WTC11 (cell line): Measurements from ENCODE around the gene ANKZF1. TPM values are rescaled to one million over a fixed set of nuclear protein-coding genes. Genes with fewer than 3 reads are reported as not detected.

Experiments used
- CBFB ChIP-seq: sonication (generic); formaldehyde crosslinking; IDR thresholded peaks from 2 replicates; pipeline ENCODE4 v1.8.1; 2022; ENCODE audit warnings: mild to moderate bottlenecking, low read depth, missing genetic modification reagents
- CREB1 ChIP-seq: sonication (generic); formaldehyde crosslinking; IDR thresholded peaks from 2 replicates; pipeline ENCODE4 v1.8.0; 2023; ENCODE audit warnings: mild to moderate bottlenecking, missing genetic modification reagents
- ELF4 ChIP-seq: sonication (generic); formaldehyde crosslinking; IDR thresholded peaks from 2 replicates; pipeline ENCODE4 v1.8.1; 2022; ENCODE audit warnings: low read depth, mild to moderate bottlenecking, moderate library complexity, missing genetic modification reagents
- ESRRA ChIP-seq: sonication (generic); formaldehyde crosslinking; IDR thresholded peaks from 2 replicates; pipeline ENCODE4 v1.8.1; 2022; ENCODE audit warnings: mild to moderate bottlenecking, missing genetic modification reagents, borderline replicate concordance
- ETV6 ChIP-seq: sonication (generic); formaldehyde crosslinking; IDR thresholded peaks from 2 replicates; pipeline ENCODE4 v1.8.1; 2022; ENCODE audit warnings: mild to moderate bottlenecking, missing genetic modification reagents
- GRHL2 ChIP-seq: fragments of 250-450 bp; sonication (Bioruptor Pico); IDR thresholded peaks from 2 replicates; pipeline ENCODE4 v1.8.0; 2022; ENCODE audit warnings: mild to moderate bottlenecking, moderate library complexity; ENCODE audit not compliant: insufficient replicate concordance, severe bottlenecking
- GTF2I ChIP-seq: fragments of 250-450 bp; sonication (Bioruptor Pico); conservative IDR thresholded peaks from 2 replicates; pipeline ENCODE4 v1.4.0; 2021; ENCODE audit warnings: mild to moderate bottlenecking
- HMGA2 ChIP-seq: fragments of 250-450 bp; sonication (Bioruptor Pico); IDR thresholded peaks from 2 replicates; pipeline ENCODE4 v1.4.0; 2021; ENCODE audit warnings: mild to moderate bottlenecking, moderate library complexity
- JUN ChIP-seq: sonication (generic); formaldehyde crosslinking; IDR thresholded peaks from 2 replicates; pipeline ENCODE4 v1.8.0; 2023; ENCODE audit warnings: mild to moderate bottlenecking, missing genetic modification reagents
- NR2C2 ChIP-seq: sonication (generic); formaldehyde crosslinking; IDR thresholded peaks from 2 replicates; pipeline ENCODE4 v1.8.0; 2022; ENCODE audit warnings: mild to moderate bottlenecking, missing genetic modification reagents
- NR3C1 ChIP-seq: sonication (generic); formaldehyde crosslinking; conservative IDR thresholded peaks from 2 replicates; pipeline ENCODE4 v1.8.1; 2023; ENCODE audit warnings: low read depth, mild to moderate bottlenecking, missing genetic modification reagents
- RELA ChIP-seq: sonication (generic); formaldehyde crosslinking; IDR thresholded peaks from 2 replicates; pipeline ENCODE4 v1.8.1; 2022; ENCODE audit warnings: missing genetic modification reagents, mild to moderate bottlenecking, borderline replicate concordance
- SP1 ChIP-seq: sonication (generic); formaldehyde crosslinking; conservative IDR thresholded peaks from 2 replicates; pipeline ENCODE4 v1.8.1; 2022; ENCODE audit warnings: missing genetic modification reagents
- TEAD1 ChIP-seq: sonication (generic); formaldehyde crosslinking; IDR thresholded peaks from 2 replicates; pipeline ENCODE4 v1.8.0; 2022; ENCODE audit warnings: mild to moderate bottlenecking, missing genetic modification reagents
- TEAD4 ChIP-seq: sonication (generic); formaldehyde crosslinking; IDR thresholded peaks from 2 replicates; pipeline ENCODE4 v1.8.0; 2022; ENCODE audit warnings: mild to moderate bottlenecking, missing genetic modification reagents
- TP53 ChIP-seq: sonication (generic); formaldehyde crosslinking; IDR thresholded peaks from 2 replicates; pipeline ENCODE4 v1.8.1; 2023; ENCODE audit warnings: mild to moderate bottlenecking, missing genetic modification reagents
- ZNF121 ChIP-seq: sonication (generic); formaldehyde crosslinking; IDR thresholded peaks from 2 replicates; pipeline ENCODE4 v1.8.0; 2023; ENCODE audit warnings: missing genetic modification reagents
- ZNF219 ChIP-seq: sonication (generic); formaldehyde crosslinking; IDR thresholded peaks from 2 replicates; pipeline ENCODE4 v1.8.0; 2023; ENCODE audit warnings: missing genetic modification reagents, mild to moderate bottlenecking, borderline replicate concordance
- ZNF317 ChIP-seq: sonication (generic); formaldehyde crosslinking; IDR thresholded peaks from 2 replicates; pipeline ENCODE4 v1.8.1; 2023; ENCODE audit warnings: low read depth, mild to moderate bottlenecking, moderate library complexity, missing genetic modification reagents, borderline replicate concordance
- ZNF396 ChIP-seq: fragments of 250-450 bp; sonication (Bioruptor Pico); IDR thresholded peaks from 2 replicates; pipeline ENCODE4 v1.8.0; 2021; ENCODE audit warnings: mild to moderate bottlenecking, moderate library complexity, borderline replicate concordance
- ZNF671 ChIP-seq: fragments of 250-450 bp; sonication (Bioruptor Pico); IDR thresholded peaks from 2 replicates; pipeline ENCODE4 v1.8.0; 2021; ENCODE audit warnings: mild to moderate bottlenecking
- total RNA-seq: library from RNA; stranded (reverse); gene quantifications from 3 replicates; pipeline ENCODE4 v1.2.3, GENCODE V29; 2021
- TF ChIP-seq, protein P1 (sequence below): fragments of 200-600 bp; IDR thresholded peaks from 2 replicates; pipeline ENCODE4 v1.8.0; 2022; ENCODE audit warnings: antibody characterized with exemption
- TF ChIP-seq, protein P2 (sequence below): sonication (generic); formaldehyde crosslinking; IDR thresholded peaks from 2 replicates; pipeline ENCODE4 v1.8.0; 2022; ENCODE audit warnings: missing genetic modification reagents
- TF ChIP-seq, protein P3 (sequence below): sonication (generic); formaldehyde crosslinking; IDR thresholded peaks from 2 replicates; pipeline ENCODE4 v1.8.0; 2022; ENCODE audit warnings: mild to moderate bottlenecking, missing genetic modification reagents
- TF ChIP-seq, protein P4 (sequence below): sonication (generic); formaldehyde crosslinking; IDR thresholded peaks from 2 replicates; pipeline ENCODE4 v1.8.1; 2022; ENCODE audit warnings: mild to moderate bottlenecking, missing genetic modification reagents, moderate library complexity, borderline replicate concordance
- TF ChIP-seq, protein P5 (sequence below): sonication (generic); formaldehyde crosslinking; IDR thresholded peaks from 2 replicates; pipeline ENCODE4 v1.8.1; 2023; ENCODE audit warnings: mild to moderate bottlenecking, missing genetic modification reagents, borderline replicate concordance
- TF ChIP-seq, protein P6 (sequence below): fragments of 250-450 bp; sonication (Bioruptor Pico); IDR thresholded peaks from 2 replicates; pipeline ENCODE4 v1.9.0; 2021; ENCODE audit warnings: mild to moderate bottlenecking

The ANKZF1 gene
- total RNA-seq, 1 experiment from 2014 or later, result 70.4 TPM

DNA sequence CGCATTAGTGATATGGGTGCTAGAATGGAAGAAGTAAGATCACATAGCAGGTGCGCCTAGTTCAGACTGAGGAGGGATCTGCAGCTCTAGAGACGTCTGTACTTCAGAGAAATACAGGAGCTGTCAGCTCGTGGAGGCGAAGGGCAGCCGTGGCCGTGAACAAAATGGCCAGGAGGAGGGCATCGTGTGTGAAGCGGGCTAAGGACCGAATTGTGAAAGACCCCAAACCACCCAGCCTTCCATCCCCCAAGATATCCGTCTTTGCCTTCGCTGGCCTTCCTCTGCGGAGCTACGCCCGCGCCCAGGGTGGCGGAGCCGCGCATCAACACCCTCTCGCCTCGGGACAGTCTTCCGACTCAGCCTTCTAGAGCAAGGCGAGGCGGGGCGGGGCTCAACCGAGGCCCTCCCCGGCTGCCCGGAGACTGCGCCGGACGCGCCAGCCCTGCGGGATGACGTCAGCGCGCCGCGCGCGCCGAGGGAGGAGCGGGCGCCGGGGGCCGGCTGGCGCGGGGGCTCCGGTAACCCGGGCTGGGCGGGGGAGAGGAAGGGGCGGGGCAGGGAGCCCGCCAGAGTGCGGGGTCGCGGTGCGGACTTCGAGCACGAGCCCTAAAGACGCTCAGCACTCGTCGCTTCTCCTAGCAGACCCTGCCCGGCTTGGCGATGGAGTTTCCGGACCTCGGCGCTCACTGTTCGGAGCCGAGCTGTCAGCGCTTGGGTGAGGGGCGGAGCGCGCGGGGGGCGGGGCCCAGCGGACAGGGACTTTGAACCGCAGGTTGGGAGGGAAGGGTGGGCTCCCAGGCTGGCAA is 23.1 kb upstream of the ANKZF1 start, which contains the start of gene ZFAND2B (continued):
- TF ChIP-seq ELF4 (CRISPR knock-in tag) (no peak), CBFB (no peak), ETV6 (CRISPR knock-in tag) (peak; percentile 37), ZNF671 (CRISPR knock-in tag) (no peak), ESRRA (CRISPR knock-in tag) (no peak), ZNF396 (CRISPR knock-in tag) (no peak), CREB1 (CRISPR knock-in tag) (no peak), NR2C2 (CRISPR knock-in tag) (no peak), TP53 (CRISPR knock-in tag) (no peak), GRHL2 (no peak), ZNF121 (no peak), SP1 (CRISPR knock-in tag) (peak; percentile 40), TEAD1 (peak; percentile 68; the same call in 1 of the 2 replicates), ZNF219 (CRISPR knock-in tag) (no peak), ZNF317 (CRISPR knock-in tag) (no peak), RELA (no peak), HMGA2 (CRISPR knock-in tag) (no peak), GTF2I (no peak), JUN (CRISPR knock-in tag) (no peak), NR3C1 (CRISPR knock-in tag) (no peak), TEAD4 (CRISPR knock-in tag) (no peak)
- TF ChIP-seq, protein P1, sequence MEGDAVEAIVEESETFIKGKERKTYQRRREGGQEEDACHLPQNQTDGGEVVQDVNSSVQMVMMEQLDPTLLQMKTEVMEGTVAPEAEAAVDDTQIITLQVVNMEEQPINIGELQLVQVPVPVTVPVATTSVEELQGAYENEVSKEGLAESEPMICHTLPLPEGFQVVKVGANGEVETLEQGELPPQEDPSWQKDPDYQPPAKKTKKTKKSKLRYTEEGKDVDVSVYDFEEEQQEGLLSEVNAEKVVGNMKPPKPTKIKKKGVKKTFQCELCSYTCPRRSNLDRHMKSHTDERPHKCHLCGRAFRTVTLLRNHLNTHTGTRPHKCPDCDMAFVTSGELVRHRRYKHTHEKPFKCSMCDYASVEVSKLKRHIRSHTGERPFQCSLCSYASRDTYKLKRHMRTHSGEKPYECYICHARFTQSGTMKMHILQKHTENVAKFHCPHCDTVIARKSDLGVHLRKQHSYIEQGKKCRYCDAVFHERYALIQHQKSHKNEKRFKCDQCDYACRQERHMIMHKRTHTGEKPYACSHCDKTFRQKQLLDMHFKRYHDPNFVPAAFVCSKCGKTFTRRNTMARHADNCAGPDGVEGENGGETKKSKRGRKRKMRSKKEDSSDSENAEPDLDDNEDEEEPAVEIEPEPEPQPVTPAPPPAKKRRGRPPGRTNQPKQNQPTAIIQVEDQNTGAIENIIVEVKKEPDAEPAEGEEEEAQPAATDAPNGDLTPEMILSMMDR, result no peak
- TF ChIP-seq, protein P2, sequence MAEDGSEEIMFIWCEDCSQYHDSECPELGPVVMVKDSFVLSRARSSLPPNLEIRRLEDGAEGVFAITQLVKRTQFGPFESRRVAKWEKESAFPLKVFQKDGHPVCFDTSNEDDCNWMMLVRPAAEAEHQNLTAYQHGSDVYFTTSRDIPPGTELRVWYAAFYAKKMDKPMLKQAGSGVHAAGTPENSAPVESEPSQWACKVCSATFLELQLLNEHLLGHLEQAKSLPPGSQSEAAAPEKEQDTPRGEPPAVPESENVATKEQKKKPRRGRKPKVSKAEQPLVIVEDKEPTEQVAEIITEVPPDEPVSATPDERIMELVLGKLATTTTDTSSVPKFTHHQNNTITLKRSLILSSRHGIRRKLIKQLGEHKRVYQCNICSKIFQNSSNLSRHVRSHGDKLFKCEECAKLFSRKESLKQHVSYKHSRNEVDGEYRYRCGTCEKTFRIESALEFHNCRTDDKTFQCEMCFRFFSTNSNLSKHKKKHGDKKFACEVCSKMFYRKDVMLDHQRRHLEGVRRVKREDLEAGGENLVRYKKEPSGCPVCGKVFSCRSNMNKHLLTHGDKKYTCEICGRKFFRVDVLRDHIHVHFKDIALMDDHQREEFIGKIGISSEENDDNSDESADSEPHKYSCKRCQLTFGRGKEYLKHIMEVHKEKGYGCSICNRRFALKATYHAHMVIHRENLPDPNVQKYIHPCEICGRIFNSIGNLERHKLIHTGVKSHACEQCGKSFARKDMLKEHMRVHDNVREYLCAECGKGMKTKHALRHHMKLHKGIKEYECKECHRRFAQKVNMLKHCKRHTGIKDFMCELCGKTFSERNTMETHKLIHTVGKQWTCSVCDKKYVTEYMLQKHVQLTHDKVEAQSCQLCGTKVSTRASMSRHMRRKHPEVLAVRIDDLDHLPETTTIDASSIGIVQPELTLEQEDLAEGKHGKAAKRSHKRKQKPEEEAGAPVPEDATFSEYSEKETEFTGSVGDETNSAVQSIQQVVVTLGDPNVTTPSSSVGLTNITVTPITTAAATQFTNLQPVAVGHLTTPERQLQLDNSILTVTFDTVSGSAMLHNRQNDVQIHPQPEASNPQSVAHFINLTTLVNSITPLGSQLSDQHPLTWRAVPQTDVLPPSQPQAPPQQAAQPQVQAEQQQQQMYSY, result no peak
- TF ChIP-seq, protein P3, sequence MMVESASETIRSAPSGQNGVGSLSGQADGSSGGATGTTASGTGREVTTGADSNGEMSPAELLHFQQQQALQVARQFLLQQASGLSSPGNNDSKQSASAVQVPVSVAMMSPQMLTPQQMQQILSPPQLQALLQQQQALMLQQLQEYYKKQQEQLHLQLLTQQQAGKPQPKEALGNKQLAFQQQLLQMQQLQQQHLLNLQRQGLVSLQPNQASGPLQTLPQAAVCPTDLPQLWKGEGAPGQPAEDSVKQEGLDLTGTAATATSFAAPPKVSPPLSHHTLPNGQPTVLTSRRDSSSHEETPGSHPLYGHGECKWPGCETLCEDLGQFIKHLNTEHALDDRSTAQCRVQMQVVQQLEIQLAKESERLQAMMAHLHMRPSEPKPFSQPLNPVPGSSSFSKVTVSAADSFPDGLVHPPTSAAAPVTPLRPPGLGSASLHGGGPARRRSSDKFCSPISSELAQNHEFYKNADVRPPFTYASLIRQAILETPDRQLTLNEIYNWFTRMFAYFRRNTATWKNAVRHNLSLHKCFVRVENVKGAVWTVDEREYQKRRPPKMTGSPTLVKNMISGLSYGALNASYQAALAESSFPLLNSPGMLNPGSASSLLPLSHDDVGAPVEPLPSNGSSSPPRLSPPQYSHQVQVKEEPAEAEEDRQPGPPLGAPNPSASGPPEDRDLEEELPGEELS (CRISPR knock-in tag), result peak; percentile 54; the same call in 1 of the 2 replicates
- TF ChIP-seq, protein P4, sequence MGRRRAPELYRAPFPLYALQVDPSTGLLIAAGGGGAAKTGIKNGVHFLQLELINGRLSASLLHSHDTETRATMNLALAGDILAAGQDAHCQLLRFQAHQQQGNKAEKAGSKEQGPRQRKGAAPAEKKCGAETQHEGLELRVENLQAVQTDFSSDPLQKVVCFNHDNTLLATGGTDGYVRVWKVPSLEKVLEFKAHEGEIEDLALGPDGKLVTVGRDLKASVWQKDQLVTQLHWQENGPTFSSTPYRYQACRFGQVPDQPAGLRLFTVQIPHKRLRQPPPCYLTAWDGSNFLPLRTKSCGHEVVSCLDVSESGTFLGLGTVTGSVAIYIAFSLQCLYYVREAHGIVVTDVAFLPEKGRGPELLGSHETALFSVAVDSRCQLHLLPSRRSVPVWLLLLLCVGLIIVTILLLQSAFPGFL (CRISPR knock-in tag), result no peak
- TF ChIP-seq, protein P5, sequence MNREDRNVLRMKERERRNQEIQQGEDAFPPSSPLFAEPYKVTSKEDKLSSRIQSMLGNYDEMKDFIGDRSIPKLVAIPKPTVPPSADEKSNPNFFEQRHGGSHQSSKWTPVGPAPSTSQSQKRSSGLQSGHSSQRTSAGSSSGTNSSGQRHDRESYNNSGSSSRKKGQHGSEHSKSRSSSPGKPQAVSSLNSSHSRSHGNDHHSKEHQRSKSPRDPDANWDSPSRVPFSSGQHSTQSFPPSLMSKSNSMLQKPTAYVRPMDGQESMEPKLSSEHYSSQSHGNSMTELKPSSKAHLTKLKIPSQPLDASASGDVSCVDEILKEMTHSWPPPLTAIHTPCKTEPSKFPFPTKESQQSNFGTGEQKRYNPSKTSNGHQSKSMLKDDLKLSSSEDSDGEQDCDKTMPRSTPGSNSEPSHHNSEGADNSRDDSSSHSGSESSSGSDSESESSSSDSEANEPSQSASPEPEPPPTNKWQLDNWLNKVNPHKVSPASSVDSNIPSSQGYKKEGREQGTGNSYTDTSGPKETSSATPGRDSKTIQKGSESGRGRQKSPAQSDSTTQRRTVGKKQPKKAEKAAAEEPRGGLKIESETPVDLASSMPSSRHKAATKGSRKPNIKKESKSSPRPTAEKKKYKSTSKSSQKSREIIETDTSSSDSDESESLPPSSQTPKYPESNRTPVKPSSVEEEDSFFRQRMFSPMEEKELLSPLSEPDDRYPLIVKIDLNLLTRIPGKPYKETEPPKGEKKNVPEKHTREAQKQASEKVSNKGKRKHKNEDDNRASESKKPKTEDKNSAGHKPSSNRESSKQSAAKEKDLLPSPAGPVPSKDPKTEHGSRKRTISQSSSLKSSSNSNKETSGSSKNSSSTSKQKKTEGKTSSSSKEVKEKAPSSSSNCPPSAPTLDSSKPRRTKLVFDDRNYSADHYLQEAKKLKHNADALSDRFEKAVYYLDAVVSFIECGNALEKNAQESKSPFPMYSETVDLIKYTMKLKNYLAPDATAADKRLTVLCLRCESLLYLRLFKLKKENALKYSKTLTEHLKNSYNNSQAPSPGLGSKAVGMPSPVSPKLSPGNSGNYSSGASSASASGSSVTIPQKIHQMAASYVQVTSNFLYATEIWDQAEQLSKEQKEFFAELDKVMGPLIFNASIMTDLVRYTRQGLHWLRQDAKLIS (CRISPR knock-in tag), result no peak
- TF ChIP-seq, protein P6, sequence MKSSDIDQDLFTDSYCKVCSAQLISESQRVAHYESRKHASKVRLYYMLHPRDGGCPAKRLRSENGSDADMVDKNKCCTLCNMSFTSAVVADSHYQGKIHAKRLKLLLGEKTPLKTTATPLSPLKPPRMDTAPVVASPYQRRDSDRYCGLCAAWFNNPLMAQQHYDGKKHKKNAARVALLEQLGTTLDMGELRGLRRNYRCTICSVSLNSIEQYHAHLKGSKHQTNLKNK (CRISPR knock-in tag), result no peak
